GM13976 (cell line): ENCODE results near the gene TSPAN15.

Experiments
- DNase-seq: peaks from one replicate; pipeline ENCODE4 v3.0.0; 2012; ENCODE audit warnings: low spot score
- in situ Hi-C: fragments of 300-500 bp; cut with MboI; formaldehyde crosslinking; loops from one replicate; pipeline ENCODE4 v1.12.0; 2022; ENCODE audit warnings: low sequenced_read_pairs, mixed read lengths, inconsistent platforms; ENCODE audit not compliant: unreplicated experiment
- TF ChIP-seq, protein P1 (sequence below): IDR thresholded peaks from 2 replicates; pipeline ENCODE4 v1.5.1; 2012; ENCODE audit warnings: borderline replicate concordance, mild to moderate bottlenecking; ENCODE audit not compliant: insufficient read depth; ENCODE audit errors: extremely low read depth, missing control alignments, control extremely low read depth

TSPAN15 gene

GRCh38 chr10:69500864-69501468 lies 49.7 kb downstream of the TSPAN15 start:
- no peak for DNase-seq
- TF ChIP-seq, protein P1, sequence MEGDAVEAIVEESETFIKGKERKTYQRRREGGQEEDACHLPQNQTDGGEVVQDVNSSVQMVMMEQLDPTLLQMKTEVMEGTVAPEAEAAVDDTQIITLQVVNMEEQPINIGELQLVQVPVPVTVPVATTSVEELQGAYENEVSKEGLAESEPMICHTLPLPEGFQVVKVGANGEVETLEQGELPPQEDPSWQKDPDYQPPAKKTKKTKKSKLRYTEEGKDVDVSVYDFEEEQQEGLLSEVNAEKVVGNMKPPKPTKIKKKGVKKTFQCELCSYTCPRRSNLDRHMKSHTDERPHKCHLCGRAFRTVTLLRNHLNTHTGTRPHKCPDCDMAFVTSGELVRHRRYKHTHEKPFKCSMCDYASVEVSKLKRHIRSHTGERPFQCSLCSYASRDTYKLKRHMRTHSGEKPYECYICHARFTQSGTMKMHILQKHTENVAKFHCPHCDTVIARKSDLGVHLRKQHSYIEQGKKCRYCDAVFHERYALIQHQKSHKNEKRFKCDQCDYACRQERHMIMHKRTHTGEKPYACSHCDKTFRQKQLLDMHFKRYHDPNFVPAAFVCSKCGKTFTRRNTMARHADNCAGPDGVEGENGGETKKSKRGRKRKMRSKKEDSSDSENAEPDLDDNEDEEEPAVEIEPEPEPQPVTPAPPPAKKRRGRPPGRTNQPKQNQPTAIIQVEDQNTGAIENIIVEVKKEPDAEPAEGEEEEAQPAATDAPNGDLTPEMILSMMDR, result no peak
- in situ Hi-C loops, result loop anchor here (10.0 kb wide), 1 partner anchor 76 kb away; no protein-coding TSS in a partner anchor

GRCh38 chr10:69501657-69502056 lies 50.4 kb downstream of the TSPAN15 start:
- TF ChIP-seq, protein P1, result no peak
- in situ Hi-C loops, result loop anchor here (10.0 kb wide), 1 partner anchor 77 kb away; no protein-coding TSS in a partner anchor
- no peak for DNase-seq

DNA sequence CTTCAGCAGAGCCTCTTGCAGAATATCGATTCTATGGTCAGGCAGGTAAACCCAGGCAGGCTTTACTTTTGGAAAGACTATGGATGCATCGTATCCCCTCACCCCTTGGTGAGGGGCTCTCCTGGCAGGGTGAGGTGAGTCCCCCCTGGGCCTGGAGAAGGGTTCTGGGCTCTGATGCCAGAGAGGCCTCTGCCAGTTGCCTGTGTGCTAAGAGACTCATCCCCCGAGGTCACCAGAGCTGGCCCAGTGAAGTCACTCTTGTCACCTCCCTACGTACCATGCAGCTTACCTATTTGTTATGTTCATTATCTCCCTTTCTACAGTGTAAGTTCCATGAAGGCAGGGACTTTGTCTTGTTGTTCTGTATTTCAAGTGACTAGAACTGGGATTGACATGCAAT lies 51.3 kb downstream of the TSPAN15 start:
- in situ Hi-C loops, result loop anchor here (10.0 kb wide), 1 partner anchor 78 kb away; no protein-coding TSS in a partner anchor
- no peak for DNase-seq
- TF ChIP-seq, protein P1, result no peak

GRCh38 chr10:69503001-69503895 lies 52.0 kb downstream of the TSPAN15 start:
- in situ Hi-C loops, result loop anchor here (10.0 kb wide), 1 partner anchor 78 kb away; no protein-coding TSS in a partner anchor

GRCh38 chr10:69503896-69504265 lies 52.6 kb downstream of the TSPAN15 start:
- no peak for DNase-seq
- TF ChIP-seq, protein P1, result no peak
- in situ Hi-C loops, result loop anchor here (10.0 kb wide), 1 partner anchor 79 kb away; no protein-coding TSS in a partner anchor

More at GRCh38 chr10:69503001-69503895, 52.0 kb downstream of the TSPAN15 start:
- TF ChIP-seq, protein P1, result no peak
- no peak for DNase-seq

GRCh38 chr10:69504576-69505250 lies 53.4 kb downstream of the TSPAN15 start:
- in situ Hi-C loops, result loop anchor here (10.0 kb wide), 1 partner anchor 80 kb away; no protein-coding TSS in a partner anchor
- TF ChIP-seq, protein P1, result no peak
- DNase-seq, result no peak
